GM19397 (cell line): ENCODE results near the gene PPM1N.
A peak's percentile ranks its signal among the peaks of the same experiment; 100 is the strongest.
"Not testable (repeated sequence)": the region's sequence is repeated elsewhere in the genome, so short reads cannot be mapped to it uniquely, and the experiment has no call there.

Experiments used
- ATAC-seq: cut with Tn5 transposase; IDR thresholded peaks from one replicate; pipeline ENCODE4 v1.9.1; 2021; ENCODE audit warnings: mild to moderate bottlenecking, moderate library complexity; ENCODE audit not compliant: unreplicated experiment

The PPM1N gene

DNA sequence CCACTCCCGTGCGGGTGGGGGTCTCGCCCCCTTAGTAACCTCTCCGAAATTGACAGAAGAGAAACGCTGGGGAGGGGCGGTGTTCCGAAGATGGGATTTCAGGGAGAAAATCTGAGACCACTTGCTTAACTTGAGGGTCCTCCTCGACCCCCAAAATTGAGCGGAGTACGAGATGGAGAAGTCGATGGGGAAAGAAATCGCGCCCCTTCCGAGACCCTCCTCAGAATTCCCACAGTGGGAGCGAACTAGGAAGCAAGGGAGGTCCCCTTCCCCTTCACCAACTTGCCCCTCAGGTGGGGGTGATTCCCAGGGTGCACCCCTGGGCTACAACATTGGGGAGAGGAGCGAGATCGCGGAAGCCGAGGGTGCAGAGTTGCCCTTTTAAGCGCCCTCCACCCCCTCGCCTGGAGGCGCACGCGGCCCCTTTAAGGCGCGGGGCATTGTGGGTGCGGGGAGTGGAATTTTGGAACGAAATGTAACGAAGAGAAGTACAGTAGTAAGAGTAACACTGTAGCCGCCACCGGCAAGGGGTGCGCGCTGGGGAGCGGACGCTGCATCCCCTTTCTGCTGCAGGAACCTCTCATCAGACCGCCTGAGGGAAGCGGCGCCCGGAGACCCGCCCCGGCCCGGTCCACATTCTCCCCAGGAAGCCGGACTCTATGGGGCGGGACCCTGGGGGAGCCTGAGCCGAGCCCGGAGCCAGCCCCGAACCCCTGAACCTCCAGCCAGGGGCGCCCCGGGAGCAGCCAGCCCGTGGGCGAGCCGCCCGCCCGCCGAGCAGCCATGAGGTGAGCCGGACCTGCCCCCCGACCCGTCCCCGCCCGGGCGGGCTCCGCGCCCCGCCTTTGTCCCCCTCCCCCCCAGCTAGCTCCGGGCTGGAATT is 9.0 kb downstream of the PPM1N start, which contains the start of gene VASP:
Gene VASP (plus strand): TSS at position 491 of the 883 bp plus-strand sequence. CDS start 293 bp downstream, at position 784.
- ATAC-seq: peak; percentile 39

DNA sequence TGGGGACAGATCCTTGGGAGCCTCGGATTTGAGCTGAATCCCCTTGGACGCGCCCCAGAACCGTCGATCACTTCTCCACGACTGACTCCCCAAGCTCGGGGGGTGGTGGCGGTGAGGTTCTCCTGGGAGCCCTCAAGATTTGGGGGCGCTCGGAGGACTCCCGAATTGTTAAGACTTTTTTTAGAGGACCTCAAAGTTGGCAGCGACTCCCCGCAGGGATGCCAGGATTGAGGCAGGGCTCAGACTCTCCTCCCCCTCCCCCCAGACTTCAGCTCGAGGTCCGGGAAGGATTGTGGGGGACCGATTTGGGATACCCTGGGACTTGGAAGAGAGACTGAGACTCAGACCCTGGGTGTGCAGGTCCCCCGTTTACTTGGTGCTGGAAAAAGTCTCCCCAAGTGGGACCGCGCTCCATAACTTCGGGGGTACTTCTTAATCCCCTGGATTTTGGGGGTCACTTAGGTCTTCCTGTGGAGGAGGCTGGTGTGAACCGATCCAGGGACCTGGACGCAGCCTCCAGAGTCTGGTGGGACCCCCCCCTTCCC is 9.7 kb downstream of the PPM1N start:
- ATAC-seq: no peak

GRCh38 chr19:45508417-45508860 is 10.2 kb downstream of the PPM1N start:
- ATAC-seq: no peak

- no peak for ATAC-seq
Observed at GRCh38 chr19:45508861-45509691, 10.8 kb downstream of the PPM1N start.

GRCh38 chr19:45509692-45510015 is 11.4 kb downstream of the PPM1N start:
- ATAC-seq: no peak

GRCh38 chr19:45510352-45510751 is 12.1 kb downstream of the PPM1N start:
- ATAC-seq: not testable (repeated sequence)

DNA sequence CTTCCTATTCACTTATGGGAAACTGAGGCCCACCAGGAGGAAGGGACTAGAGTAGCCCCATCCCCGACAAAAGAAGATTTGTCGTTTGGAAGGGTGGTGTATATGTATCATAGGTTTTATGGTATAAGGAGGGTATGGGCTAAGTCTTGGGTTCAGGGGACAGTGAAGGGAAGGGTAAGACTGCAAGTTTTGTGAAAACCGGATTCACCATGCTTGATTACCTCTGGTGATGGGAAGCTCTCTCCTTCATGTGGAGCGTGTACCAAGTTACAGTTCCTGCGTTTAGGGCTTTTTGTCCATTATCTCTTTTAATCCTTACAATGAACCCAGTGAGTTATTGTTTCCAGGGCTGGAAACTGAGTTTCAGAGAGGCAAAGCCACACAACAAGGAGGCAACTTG is 12.8 kb downstream of the PPM1N start:
- ATAC-seq: no peak

- no peak for ATAC-seq
Observed at GRCh38 chr19:45512881-45513483, 14.7 kb downstream of the PPM1N start.

DNA sequence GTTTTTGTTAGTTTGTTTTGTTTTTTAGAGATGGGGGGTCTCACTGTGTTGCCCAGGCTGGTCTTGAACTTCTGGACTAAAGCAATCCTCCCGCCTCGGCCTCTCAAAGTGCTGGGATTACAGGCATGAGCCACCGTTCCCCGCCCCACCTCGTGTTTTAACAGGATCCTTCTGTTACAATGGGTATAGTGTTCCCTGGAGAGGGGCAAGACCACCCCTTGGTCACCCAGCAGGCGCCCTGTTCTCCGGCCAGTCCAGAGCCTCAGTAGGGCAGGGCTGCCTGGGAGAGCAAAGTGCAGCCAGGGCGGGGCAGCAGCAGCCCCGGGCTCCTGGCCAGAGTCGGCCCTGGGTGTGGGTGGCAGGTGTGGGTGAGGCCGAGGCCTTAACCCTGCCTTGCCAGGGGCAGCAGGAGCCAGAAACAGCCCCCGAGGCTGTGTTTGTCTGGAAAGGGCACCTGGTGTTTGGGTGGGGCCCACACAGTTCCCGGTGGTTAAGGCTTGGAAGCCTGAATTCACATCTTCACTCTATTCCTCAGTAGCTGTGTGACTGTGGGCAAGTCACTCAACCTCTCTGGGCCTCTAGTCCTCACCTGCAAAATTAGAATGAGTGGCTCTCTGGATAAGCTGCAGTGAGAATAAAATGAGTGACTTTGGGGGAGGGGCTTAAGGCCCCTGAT is 16.3 kb downstream of the PPM1N start:
- ATAC-seq: no peak

GRCh38 chr19:45515081-45515624 is 16.9 kb downstream of the PPM1N start:
- ATAC-seq: no peak

DNA sequence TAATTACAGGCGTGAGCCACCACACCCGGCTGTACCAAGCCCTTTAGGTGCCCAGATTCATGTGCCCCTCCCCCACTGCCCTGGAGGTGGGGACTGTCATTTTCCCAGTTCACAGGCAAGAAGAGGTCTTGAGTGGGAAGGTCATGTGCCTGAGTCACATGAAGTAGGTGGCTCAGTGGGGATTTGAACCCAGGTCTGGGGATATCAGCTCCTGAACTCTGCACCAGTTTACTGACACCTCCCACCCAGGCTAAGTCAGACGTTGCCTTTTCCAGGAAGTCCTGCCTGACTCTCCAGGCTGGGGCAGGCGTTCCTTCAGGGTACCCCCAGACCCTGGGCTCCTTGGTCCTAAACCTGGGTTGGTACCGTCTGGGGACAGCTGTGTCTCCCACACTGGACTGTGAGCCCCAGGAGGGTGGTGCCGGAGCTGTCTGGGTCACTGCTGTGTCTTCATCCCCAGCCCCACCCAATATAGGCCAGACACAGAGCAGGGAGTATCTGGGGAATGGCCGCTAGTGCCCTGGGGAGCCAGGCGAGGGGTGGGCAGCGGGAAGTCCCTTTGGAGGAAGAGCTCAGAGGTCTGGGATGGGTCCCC is 17.7 kb downstream of the PPM1N start:
- ATAC-seq: no peak

- no peak for ATAC-seq
Observed at GRCh38 chr19:45517238-45517637, 19.0 kb downstream of the PPM1N start.

GRCh38 chr19:45517641-45518468 is 19.6 kb downstream of the PPM1N start:
- ATAC-seq: no peak

DNA sequence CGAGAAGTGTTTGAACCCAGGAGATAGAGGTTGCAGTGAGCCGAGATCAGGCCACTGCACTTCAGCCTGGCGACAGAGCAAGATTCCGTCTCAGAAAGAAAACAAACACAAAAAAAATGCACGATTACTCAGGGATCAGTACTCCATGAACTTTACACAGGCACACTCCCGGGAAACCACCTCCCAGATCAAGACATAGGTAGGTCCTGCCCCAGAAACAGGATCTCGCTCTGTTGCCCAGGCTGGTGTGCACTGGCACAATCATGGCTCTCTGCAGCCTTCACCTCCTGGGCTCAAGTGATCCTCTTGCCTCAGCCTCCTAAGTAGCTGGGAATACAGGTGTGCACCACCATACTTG is 20.2 kb downstream of the PPM1N start:
- ATAC-seq: no peak

DNA sequence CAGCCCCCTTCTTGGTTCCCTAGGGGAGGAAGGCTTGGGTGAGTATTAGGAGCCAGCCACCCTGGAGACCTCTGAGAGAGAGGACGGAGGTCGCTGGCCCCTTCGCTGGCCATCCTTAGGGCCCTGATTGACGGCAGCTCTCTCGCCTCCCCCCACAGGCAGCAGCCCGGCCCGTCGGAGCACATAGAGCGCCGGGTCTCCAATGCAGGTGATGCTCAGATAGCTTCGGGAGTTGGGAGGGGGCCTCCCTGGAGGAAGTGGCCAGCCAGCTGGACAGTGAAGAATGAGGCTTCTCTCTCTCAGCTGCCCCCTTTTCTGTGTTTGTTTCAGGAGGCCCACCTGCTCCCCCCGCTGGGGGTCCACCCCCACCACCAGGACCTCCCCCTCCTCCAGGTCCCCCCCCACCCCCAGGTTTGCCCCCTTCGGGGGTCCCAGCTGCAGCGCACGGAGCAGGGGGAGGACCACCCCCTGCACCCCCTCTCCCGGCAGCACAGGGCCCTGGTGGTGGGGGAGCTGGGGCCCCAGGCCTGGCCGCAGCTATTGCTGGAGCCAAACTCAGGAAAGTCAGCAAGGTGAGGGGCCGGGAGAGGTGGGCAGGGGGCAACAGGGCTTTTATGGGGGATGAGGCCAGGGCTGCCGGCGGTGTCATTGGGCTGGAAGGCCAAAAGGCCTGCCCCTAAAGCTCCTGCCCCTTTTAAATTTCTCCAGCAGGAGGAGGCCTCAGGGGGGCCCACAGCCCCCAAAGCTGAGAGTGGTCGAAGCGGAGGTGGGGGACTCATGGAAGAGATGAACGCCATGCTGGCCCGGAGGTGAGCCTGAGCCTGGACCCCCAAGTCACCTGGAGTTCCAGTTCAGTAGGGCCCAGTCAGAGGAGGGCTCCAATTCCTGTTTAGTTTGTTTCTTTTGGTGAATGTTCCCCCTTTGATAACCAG is 24.0 kb downstream of the PPM1N start:
- no peak for ATAC-seq

DNA sequence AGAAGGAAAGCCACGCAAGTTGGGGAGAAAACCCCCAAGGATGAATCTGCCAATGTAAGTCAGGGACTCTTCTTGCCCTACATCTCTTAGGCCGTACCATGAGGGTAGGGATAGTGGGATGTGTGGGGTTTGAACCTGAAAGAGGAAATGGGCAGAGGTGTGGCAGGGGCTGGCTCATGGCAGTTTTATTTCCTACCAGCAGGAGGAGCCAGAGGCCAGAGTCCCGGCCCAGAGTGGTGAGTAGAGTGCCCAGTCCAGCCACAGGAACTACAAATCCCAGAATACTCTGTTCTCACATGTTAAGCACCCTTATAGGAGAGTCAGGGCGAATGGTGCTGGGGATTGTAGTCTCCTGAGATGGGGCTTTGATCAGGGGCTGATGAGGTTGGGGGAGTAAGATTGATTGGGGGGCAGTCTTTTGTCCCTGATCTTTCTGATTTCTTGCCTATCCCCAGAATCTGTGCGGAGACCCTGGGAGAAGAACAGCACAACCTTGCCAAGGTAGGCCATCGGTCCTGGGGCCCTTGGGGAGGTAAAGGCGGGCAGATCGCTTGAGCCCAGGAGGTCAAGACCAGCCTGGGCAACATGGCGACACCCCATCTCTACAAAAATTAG is 25.5 kb downstream of the PPM1N start:
- ATAC-seq: peak; percentile 71

DNA sequence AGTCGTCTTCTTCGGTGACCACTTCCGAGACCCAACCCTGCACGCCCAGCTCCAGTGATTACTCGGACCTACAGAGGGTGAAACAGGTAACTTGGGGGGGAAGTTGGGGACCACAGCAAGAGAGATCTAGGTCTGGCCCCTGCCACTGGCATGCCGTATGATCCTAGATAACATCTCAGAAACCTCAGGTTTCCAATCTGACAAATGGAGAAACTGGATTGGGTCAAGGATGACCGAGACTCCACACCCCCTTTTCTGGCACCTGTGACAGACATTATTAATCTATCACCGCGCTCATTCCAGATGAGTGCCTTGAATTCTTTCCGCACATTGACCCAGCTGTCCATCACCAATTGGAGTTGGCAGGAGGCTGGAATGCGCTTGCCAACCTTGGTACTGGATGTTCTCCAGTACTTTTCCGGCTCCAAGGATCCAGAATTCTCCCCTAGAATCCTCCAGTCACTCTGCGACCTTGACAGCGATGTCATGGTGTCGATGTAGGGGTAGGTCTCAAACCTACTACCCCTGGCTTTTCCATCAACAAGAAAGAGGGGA is 26.4 kb downstream of the PPM1N start:
- ATAC-seq: no peak
